Hematopoietic multipotent progenitor cell treated with erythropoietin and hydrocortisone succinate and interleukin-3 and kit ligand, for 8 days (in vitro differentiated cells): Measurements from ENCODE around the gene LAMA1.
"Not testable (repeated sequence)": the region's sequence is repeated elsewhere in the genome, so short reads cannot be mapped to it uniquely, and the experiment has no call there.

ENCODE experiments used
- DNase-seq: peaks from one replicate; pipeline ENCODE4 v3.0.0-alpha.2; 2015

The LAMA1 gene

DNA sequence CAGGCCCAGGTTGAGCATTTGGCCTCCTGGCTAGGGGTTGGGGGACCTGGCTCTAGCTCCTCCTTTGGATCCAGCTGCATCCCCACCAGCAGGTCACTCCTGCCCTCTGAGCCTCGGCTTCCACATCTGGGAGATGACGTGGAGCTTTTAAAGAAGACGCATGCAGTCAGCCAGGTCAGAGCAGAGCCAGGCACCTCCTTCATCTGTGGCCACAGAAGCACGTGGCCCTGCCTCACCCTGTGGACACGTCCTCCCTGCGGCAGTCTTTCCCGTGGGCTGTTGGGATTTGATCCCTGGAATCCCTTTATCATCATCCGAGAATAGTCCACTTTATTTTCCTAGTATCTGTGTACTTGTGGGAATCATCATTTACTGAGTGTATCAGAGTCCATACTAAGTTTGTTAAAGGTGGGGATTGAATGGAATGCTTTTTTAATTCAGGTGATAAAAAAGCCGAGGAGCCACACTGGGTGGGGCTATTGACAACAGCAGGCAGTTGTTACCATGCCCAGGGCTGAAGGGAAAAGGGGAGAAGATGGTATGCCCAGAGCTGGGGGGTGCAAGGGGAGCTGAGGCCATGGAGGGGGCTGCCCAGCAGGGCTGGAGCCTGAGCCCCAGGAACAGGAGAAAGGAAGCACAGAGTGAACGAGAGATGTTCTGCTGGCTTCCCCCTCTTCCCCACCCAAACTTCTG, 170.1 kb downstream of the LAMA1 start:
- DNase-seq, result no peak

DNA sequence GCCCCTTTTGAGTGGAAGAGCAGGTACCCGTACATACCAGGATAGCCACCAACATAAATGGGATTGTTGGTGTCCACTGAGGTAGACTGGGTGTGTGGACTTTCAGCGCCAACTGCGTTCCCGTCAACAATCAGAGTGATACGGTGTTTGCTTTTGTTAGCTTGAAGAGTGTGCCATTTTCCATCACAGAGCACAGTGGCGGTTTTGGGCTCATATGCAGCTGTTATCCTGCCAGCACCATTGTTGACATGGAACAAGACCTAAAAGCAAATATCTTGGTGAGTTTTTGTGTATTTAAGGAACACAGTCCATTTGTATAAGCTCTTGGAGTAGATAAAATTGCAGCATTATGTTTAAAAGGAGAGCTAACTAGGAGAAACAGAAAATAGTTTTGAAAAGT, 174.5 kb downstream of the LAMA1 start:
- DNase-seq, result no peak

GRCh38 chr18:6942742-6943141, 174.9 kb downstream of the LAMA1 start:
- no peak for DNase-seq

DNA sequence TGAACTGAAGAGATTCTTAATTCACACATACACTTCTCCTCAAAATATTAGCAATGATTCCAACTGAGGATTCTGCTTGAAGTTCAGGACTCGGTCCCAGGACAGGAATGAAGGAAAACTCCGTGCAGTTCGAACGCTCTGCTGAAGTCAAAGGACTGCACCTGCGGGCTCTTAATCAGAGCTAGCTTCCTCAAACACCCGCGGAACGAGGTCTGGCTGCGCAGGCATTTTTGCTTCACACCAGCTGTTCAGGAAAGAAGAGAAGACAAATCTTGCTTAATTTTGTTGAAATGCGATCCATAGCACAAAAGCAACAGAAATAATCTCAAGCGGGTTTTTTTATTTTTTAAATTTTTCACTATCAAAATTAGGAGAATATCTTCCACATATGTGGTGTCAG, 175.6 kb downstream of the LAMA1 start:
- DNase-seq, result no peak

DNA sequence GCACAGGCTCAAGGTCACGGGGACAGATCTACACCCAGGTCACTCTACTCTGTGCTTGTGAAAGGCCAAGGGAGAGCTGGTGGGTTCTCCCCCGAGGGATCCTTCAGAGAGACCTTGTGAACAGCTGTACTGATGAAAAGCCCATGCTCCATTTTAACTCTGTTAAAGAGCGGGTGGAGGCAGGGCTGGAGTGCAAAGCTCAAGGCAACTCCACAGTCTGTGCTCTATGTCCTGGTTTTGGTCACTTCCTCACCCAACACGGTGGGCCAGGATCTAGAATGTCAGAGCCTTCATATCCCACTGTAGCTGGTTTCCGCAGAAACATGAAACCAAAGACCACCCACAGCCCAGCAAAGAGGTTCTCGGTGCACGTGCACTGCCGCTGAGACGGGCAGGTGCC, 177.1 kb downstream of the LAMA1 start:
- no peak for DNase-seq

GRCh38 chr18:6939972-6940371, 177.6 kb downstream of the LAMA1 start:
- DNase-seq, result no peak

DNA sequence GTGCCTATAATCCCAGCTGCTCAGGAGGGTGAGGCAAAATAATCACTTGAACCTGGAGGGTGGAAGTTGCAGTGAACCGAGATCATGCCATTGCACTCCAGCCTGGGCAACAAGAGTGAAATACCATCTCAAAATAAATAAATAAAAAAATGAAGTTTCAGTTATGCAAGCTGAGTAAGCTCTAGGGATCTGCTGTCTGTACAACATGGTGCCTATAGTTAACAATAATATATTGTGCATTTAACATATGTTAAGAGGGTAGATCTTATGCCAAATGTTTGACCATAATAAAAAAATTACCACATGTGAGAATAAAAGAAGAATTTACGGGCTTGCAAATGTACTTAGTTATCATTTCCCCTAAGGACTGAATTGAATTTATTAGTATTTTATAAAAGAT, 179.2 kb downstream of the LAMA1 start:
- DNase-seq, result not testable (repeated sequence)

GRCh38 chr18:6938003-6938402, 179.6 kb downstream of the LAMA1 start:
- DNase-seq, result no peak

- DNase-seq, result no peak
Measured at GRCh38 chr18:6934859-6935258, 182.7 kb downstream of the LAMA1 start.

GRCh38 chr18:6929370-6930102, 188.1 kb downstream of the LAMA1 start:
- DNase-seq, result no peak

DNA sequence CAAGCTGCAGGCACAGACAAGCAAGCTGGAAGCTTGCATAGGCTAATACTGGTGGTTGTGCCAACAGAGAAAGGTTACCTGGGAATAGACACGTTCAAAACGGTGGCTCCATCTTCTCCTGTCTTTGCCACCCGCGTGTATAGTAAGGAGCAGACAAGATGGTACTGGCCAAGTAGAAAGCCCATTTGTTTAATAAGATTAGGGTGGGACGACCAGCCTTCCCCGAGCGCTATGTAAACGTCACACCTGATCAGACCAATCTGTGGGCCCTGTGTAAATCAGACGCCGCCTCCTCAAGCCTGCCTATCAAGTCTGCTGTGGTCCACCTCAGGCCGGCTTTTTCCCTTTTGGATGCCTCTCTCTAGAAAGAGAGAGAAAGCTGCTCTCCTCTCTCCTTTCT, 189.2 kb downstream of the LAMA1 start:
- no peak for DNase-seq

- no peak for DNase-seq
Measured at GRCh38 chr18:6927153-6927552, 190.4 kb downstream of the LAMA1 start.

GRCh38 chr18:6923220-6923619, 194.4 kb downstream of the LAMA1 start:
- no peak for DNase-seq

DNA sequence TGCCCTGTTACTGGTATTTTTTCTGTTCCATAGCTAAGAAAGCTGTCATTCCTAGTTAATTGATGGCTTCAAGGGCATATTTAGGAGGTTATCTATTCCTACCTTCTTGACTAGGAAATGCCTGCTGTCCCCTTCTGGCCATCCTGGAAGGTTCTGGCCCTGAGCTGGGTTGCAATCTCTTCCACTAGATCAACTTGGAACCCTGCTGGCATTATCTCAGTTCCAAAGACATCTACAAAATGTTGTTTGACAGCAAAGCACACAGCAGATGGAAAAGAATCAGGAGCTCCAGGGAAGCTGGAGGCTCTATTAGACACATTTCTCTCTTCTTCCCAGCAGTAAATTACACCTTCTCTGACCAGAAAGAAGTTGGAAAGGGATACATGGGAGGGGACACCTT, 196.0 kb downstream of the LAMA1 start:
- DNase-seq, result no peak

GRCh38 chr18:6920099-6920955, 197.3 kb downstream of the LAMA1 start:
- DNase-seq, result peak; percentile 71

DNA sequence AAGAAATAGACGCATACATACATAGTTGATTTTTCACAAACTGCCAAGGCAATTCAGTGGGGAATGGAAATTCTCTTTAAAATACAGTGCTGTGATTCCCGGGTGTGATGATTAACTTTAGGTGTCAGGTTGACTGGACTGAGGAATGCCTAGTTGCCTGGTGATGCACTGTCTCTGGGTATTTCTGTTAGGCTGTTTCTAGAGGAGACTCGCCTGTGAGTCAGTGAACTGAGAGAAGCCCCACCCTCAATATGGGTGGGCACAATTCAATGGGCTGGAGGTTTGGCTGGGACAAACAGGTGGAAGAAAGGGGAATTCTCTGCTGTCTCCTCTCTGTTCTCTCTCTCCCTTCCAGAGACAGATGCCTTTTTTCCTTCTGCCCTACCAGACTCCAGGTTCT, 200.5 kb downstream of the LAMA1 start:
- no peak for DNase-seq

- no peak for DNase-seq
Measured at GRCh38 chr18:6901286-6901926, 216.2 kb downstream of the LAMA1 start.

DNA sequence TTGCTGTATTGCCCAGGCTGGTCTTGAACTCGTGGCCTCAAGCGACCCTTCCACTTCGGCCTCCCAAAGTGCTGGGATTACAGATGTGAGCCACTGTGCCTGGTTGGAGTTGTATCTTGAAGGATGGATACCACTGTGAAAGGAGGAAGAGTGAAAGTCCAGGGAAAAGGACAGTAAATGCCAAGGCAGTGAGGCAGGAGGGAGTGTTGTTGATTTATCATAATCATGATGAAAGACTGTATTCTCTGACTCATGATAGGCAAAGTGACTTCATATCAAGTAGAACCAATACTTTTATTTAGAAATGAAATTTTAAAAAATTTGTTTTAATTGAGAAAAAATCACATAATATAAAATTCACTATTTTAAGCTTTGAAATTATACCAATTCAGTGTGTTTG, 225.8 kb downstream of the LAMA1 start:
- DNase-seq, result no peak
